GM12878 (cell line): ENCODE data around the gene ANXA10. TPM values are rescaled to one million over a fixed set of nuclear protein-coding genes. Genes with fewer than 3 reads are reported as not detected.

ENCODE experiments used
- ATAC-seq: fragments of 200-7000 bp; cut with Tn5 transposase; 3 replicates; pipeline ENCODE4 v1.9.1; 2020; ENCODE audit warnings: mild to moderate bottlenecking, moderate library complexity
- BruUV-seq: library from RNA; stranded (reverse); fragments of 400-500 nt; replicated peaks from 2 replicates; lab custom pipeline; 2021; lab: Mats Ljungman, UMichigan
- CTCF ChIA-PET: fragments of 300-600 bp; sonication (Branson Sonifier 250); formaldehyde crosslinking; extraction: SDS; loops from one replicate; lab custom pipeline; 2021; ENCODE audit warnings: inconsistent platforms; lab: Yijun Ruan, JAX
- POLR2A ChIA-PET: fragments of 350-600 bp; formaldehyde crosslinking; extraction: SDS; loops from one replicate; lab custom pipeline; 2021; ENCODE audit warnings: inconsistent platforms; lab: Charles Lee
- RAD21 ChIA-PET: fragments of 300-600 bp; sonication (Branson Sonifier 250); formaldehyde crosslinking; loops from one replicate; lab custom pipeline; 2023; ENCODE audit warnings: antibody characterized with exemption; ENCODE audit not compliant: unreplicated experiment; lab: Charles Lee
- SMC1A ChIA-PET: fragments of 300-600 bp; sonication (Branson Sonifier 250); formaldehyde crosslinking; loops from one replicate; lab custom pipeline; 2023; ENCODE audit not compliant: unreplicated experiment, uncharacterized antibody; lab: Charles Lee
- DNase-seq: peaks from one replicate; pipeline ENCODE4 v3.0.0-alpha.2; 2011; ENCODE audit warnings: low read depth, low spot score
- FAIRE-seq: peaks from 3 replicates; lab custom pipeline; 2011; peaks lifted over from hg19 to GRCh38; lab: Jason Lieb, UNC
- H2AFZ ChIP-seq: 2 replicates; pipeline ENCODE4 v1.6.0; 2011; ENCODE audit warnings: low read depth, low read length, control low read depth; ENCODE audit not compliant: control insufficient read depth
- H3K27ac ChIP-seq: 2 replicates; pipeline ENCODE4 v1.5.1; 2011; ENCODE audit warnings: control low read depth; ENCODE audit not compliant: control insufficient read depth, insufficient read depth
- H3K27me3 ChIP-seq, 2 experiments: replicated peaks in 1 of 2; 2 replicates each; pipeline versions ENCODE4 v1.6.0 to v1.6.1; 2011; ENCODE audit warnings: low read length in 1 of 2; ENCODE audit not compliant: control insufficient read depth in 2 of 2, insufficient read depth in 2 of 2
- H3K36me3 ChIP-seq, 2 experiments: 2 replicates each; pipeline ENCODE4 v1.5.1; 2011; ENCODE audit warnings: low read length in 1 of 2; ENCODE audit not compliant: control insufficient read depth in 2 of 2, insufficient read depth in 2 of 2
- H3K4me1 ChIP-seq: 2 replicates; pipeline ENCODE4 v1.6.1; 2011; ENCODE audit warnings: mild to moderate bottlenecking, low read length, moderate library complexity, mixed read lengths; ENCODE audit not compliant: control insufficient read depth, insufficient read depth
- H3K4me2 ChIP-seq: 2 replicates; pipeline ENCODE4 v1.6.0; 2011; ENCODE audit warnings: control low read depth; ENCODE audit not compliant: control insufficient read depth, insufficient read depth
- H3K4me3 ChIP-seq: fragments of 200-600 bp; sonication (generic); 2 replicates; pipeline ENCODE4 v1.5.1; 2016
- H3K79me2 ChIP-seq: 2 replicates; pipeline ENCODE4 v1.6.0; 2011; ENCODE audit warnings: low read length; ENCODE audit not compliant: control insufficient read depth, insufficient read depth
- H3K9ac ChIP-seq: 2 replicates; pipeline ENCODE4 v1.8.0; 2011; ENCODE audit warnings: low read length, control low read depth, mixed read lengths; ENCODE audit not compliant: control insufficient read depth, insufficient read depth
- H3K9me3 ChIP-seq: replicated peaks from 3 replicates; pipeline ENCODE4 v1.5.1; 2011; ENCODE audit warnings: mild to moderate bottlenecking, low read length; ENCODE audit not compliant: control insufficient read depth, insufficient read depth
- H4K20me1 ChIP-seq: 2 replicates; pipeline ENCODE4 v1.6.0; 2011; ENCODE audit not compliant: control insufficient read depth, insufficient read depth
- RCOR1 ChIP-seq: conservative IDR thresholded peaks from 2 replicates; pipeline ENCODE4 v1.6.1; 2012; ENCODE audit warnings: low read depth, low read length, improper control_type of control experiment
- TCF3 ChIP-seq: IDR thresholded peaks from 2 replicates; pipeline ENCODE4 v1.6.1; 2012; ENCODE audit warnings: low read depth, mild to moderate bottlenecking, low read length, borderline replicate concordance; ENCODE audit not compliant: insufficient read depth
- ZNF24 ChIP-seq: fragments of 450-650 bp; IDR thresholded peaks from 2 replicates; pipeline ENCODE4 v1.6.1; 2017; ENCODE audit warnings: antibody characterized with exemption, mild to moderate bottlenecking
- WGBS: methylation state at CpG from one replicate; pipeline ENCODE4 v1.1.6; 2016; ENCODE audit warnings: low lambda C conversion rate; ENCODE audit not compliant: insufficient replicate concordance, insufficient coverage; ENCODE audit errors: missing lambda C conversion rate; 5-methylcytosine and 5-hydroxymethylcytosine counted together
- in situ Hi-C: fragments of 300-500 bp; cut with MboI; formaldehyde crosslinking; loops from 9 replicates; pipeline ENCODE4 v1.14.3; 2018; ENCODE audit warnings: mixed read lengths
- intact Hi-C: fragments of 100-400 bp; cut with micrococcal nuclease; formaldehyde crosslinking; loops from one replicate; pipeline ENCODE4 v1.14.2; 2022; ENCODE audit not compliant: unreplicated experiment
- polyA plus RNA-seq, 11 experiments: library from polyadenylated mRNA; depleted of rRNA in 4 of 11; unstranded in 6 of 11; stranded (reverse) in 5 of 11; fragments of >200 nt; fragmentation: Nextera tagmentation in 4 of 11; fragmentation: Illumina TruSeq in 1 of 11; extraction: Ambion mirVana in 4 of 11; extraction: Trizol in 1 of 11; gene quantifications; 1 replicate in 1 of 11; 2 replicates in 10 of 11; pipeline versions ENCODE4 v1.2.1 to v1.2.3, GENCODE V29; 2011 to 2016; ENCODE audit warnings: inconsistent platforms in 2 of 11, missing spikeins in 2 of 11, low read depth in 1 of 11
- total RNA-seq, 4 experiments: library from RNA; depleted of rRNA in 3 of 4; stranded (reverse); fragments of >200 nt in 3 of 4; fragmentation: Illumina TruSeq in 1 of 4; extraction: Trizol in 1 of 4; gene quantifications; 2 replicates each; pipeline versions ENCODE4 v1.2.1 to v1.2.3, GENCODE V29; 2013 to 2021
- TF ChIP-seq, protein P1 (sequence below): fragments of 150-350 bp; IDR thresholded peaks from 2 replicates; pipeline ENCODE4 v1.6.1; 2014; ENCODE audit warnings: mild to moderate bottlenecking, low read depth, low read length
- TF ChIP-seq, protein P2 (sequence below): IDR thresholded peaks from 2 replicates; pipeline ENCODE4 v1.6.1; 2011; ENCODE audit warnings: low read depth, mild to moderate bottlenecking, low read length, moderate library complexity, borderline replicate concordance; ENCODE audit errors: extremely low read depth

ANXA10 gene
- total and polyA plus RNA-seq, 10 of the 15 experiments (the other 5 are each of a cell fraction or from before 2014, with no cell fraction given), result not detected

DNA sequence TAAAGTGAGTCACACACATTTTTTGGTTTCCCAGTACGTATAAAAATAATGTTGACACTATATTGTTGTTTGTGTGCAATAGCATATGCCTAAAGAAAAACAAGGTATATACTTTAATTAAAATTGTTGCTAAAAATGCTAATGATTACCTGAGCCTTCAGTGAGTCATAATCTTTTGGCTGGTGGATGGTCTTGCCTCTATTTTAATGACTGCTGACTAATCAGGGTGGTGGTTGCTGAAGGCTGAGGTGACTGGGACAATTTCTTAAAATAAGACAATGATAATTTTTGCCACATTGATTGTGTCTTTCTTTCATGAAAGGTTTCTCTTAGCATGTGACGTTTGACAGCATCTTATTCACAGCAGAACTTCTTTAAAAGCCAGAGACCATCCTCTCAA lies 21.0 kb upstream of the ANXA10 start:
- RAD21 ChIA-PET, result interaction anchor here (0.7 to 1.5 kb wide), 3 partner anchors 13 to 445 kb away, joined by 3 to 4 read pairs (median 3); no protein-coding TSS in a partner anchor
- SMC1A ChIA-PET, result interaction anchor here (0.8 to 1.5 kb wide), 5 partner anchors 12 to 448 kb away, joined by 3 to 5 read pairs (median 4); no protein-coding TSS in a partner anchor
- H4K20me1 ChIP-seq, result no peaks in the 10 kb centered on the region
- CTCF ChIA-PET, result interaction anchor here (1.6 kb wide), 1 partner anchor 82 kb away, joined by 7 read pairs; no protein-coding TSS in a partner anchor
- no TSS peak for BruUV-seq
- H3K27me3 ChIP-seq, result no peaks in the 10 kb centered on the region
- DNase-seq (no peak), ATAC-seq (peak; percentile 51), FAIRE-seq (no peak)
- intact Hi-C loops, result loop anchor here (10.0 kb wide), 1 partner anchor 1477 kb away; no protein-coding TSS in a partner anchor
- H3K27ac ChIP-seq, result no peak overlapping the region
- no peaks in the 10 kb centered on the region for H3K79me2 ChIP-seq
- H3K4me1 ChIP-seq, result no peaks in the 10 kb centered on the region
- H2AFZ ChIP-seq, result no peak overlapping the region
- H3K9me3 ChIP-seq, result no peaks in the 10 kb centered on the region
- TF ChIP-seq RCOR1, result no peak
- WGBS, result 5% methylated on average over 2 of the region's 2 CpGs
- POLR2A ChIA-PET, result no interaction called here
- no peak overlapping the region for H3K9ac ChIP-seq
- in situ Hi-C loops, result loop anchor here (10.0 kb wide), 1 partner anchor 1047 kb away; no protein-coding TSS in a partner anchor
- no peak overlapping the region for H3K4me2 ChIP-seq
- H3K36me3 ChIP-seq, result no peaks in the 10 kb centered on the region
- H3K4me3 ChIP-seq, result no peak overlapping the region

DNA sequence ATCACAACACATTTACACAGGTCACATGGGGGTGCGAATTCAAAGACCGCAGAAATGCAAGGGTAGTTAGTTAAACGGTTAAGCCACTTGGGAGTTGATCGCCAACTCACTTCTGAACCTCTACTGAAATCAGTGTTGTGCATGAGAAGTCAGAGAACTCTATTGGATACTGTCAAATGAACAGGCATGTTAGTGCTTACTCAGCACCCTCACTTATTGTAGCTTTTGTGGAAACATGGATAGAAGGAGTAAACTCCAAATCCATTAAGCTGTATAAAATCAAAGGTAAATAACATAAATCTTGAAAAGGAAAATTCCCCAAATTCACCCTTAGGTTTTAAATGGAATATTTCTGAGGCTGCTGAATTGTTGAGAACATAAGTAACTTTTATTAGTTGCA lies 17.5 kb upstream of the ANXA10 start:
- no TSS peak for BruUV-seq
- Histone ChIP-seq H3K36me3 (no peaks in the 10 kb centered on the region), H3K4me2 (no peak overlapping the region), H3K4me1 (no peaks in the 10 kb centered on the region), H2AFZ (no peak overlapping the region), H3K4me3 (no peak overlapping the region), H3K79me2 (no peaks in the 10 kb centered on the region), H4K20me1 (no peaks in the 10 kb centered on the region), H3K27me3 (no peaks in the 10 kb centered on the region), H3K27ac (no peak overlapping the region), H3K9ac (no peak overlapping the region), H3K9me3 (no peaks in the 10 kb centered on the region)
- intact Hi-C loops (loop anchor here (5.0 to 10.0 kb wide), 3 partner anchors 88 to 1480 kb away; no protein-coding TSS in a partner anchor), in situ Hi-C loops (loop anchor here (10.0 kb wide), 1 partner anchor 1050 kb away; no protein-coding TSS in a partner anchor)
- 3% methylated on average over 4 of the region's 4 CpGs for WGBS
- FAIRE-seq (no peak), ATAC-seq (peak; percentile 28; the same call in 2 of the 3 replicates), DNase-seq (no peak)
- TF ChIP-seq ZNF24 (no peak), TCF3 (no peak)
- TF ChIP-seq, protein P1, sequence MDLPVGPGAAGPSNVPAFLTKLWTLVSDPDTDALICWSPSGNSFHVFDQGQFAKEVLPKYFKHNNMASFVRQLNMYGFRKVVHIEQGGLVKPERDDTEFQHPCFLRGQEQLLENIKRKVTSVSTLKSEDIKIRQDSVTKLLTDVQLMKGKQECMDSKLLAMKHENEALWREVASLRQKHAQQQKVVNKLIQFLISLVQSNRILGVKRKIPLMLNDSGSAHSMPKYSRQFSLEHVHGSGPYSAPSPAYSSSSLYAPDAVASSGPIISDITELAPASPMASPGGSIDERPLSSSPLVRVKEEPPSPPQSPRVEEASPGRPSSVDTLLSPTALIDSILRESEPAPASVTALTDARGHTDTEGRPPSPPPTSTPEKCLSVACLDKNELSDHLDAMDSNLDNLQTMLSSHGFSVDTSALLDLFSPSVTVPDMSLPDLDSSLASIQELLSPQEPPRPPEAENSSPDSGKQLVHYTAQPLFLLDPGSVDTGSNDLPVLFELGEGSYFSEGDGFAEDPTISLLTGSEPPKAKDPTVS, result no peak
- TF ChIP-seq, protein P2, sequence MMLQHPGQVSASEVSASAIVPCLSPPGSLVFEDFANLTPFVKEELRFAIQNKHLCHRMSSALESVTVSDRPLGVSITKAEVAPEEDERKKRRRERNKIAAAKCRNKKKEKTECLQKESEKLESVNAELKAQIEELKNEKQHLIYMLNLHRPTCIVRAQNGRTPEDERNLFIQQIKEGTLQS, result no peak
- CTCF ChIA-PET, result interaction anchor here (0.6 to 1.4 kb wide), 5 partner anchors 10 to 142 kb away, joined by 3 to 6 read pairs (median 3); no protein-coding TSS in a partner anchor
- SMC1A ChIA-PET, result interaction anchor here (0.9 to 1.1 kb wide), 2 partner anchors 12 to 78 kb away, joined by 3 to 4 read pairs; no protein-coding TSS in a partner anchor
- RAD21 ChIA-PET, result interaction anchor here (1.0 to 1.1 kb wide), 2 partner anchors 17 to 84 kb away, joined by 3 read pairs; no protein-coding TSS in a partner anchor
- POLR2A ChIA-PET, result no interaction called here
